Fibroblast of the aortic adventitia (primary cell): Measurements from ENCODE around the gene PAX7. TPM values are rescaled to one million over a fixed set of nuclear protein-coding genes. Genes with fewer than 3 reads are reported as not detected.

Experiments used
- DNase-seq: peaks from one replicate; pipeline ENCODE4 v3.0.0-alpha.2; 2010; ENCODE audit warnings: low read depth
- H3K4me3 ChIP-seq: 2 replicates; pipeline ENCODE4 v1.5.1; 2011; ENCODE audit warnings: low read depth, mild to moderate bottlenecking, control low read depth, low read length, moderate library complexity
- CTCF ChIP-seq: IDR thresholded peaks from 2 replicates; pipeline ENCODE4 v1.5.1; 2011; ENCODE audit warnings: mild to moderate bottlenecking, low read length, control low read depth, inconsistent platforms; ENCODE audit not compliant: insufficient read depth
- total RNA-seq: library from RNA; depleted of rRNA; stranded (reverse); fragments of >200 nt; gene quantifications from 2 replicates; pipeline ENCODE4 v1.2.3, GENCODE V29; 2012; ENCODE audit warnings: low replicate concordance

Gene PAX7
- total RNA-seq, 1 donor = not detected

GRCh38 chr1:18703041-18703621 lies 72.5 kb downstream of the PAX7 start:
- TF ChIP-seq CTCF = no peak
- no peak for DNase-seq

GRCh38 chr1:18705811-18706210 lies 75.2 kb downstream of the PAX7 start:
- no peak overlapping the region for H3K4me3 ChIP-seq
- no peak for DNase-seq

More at GRCh38 chr1:18703041-18703621, 72.5 kb downstream of the PAX7 start:
- no peak overlapping the region for H3K4me3 ChIP-seq

GRCh38 chr1:18707696-18708257 lies 77.1 kb downstream of the PAX7 start:
- no peak for TF ChIP-seq CTCF
- DNase-seq = no peak
- H3K4me3 ChIP-seq = no peak overlapping the region

More at GRCh38 chr1:18705811-18706210, 75.2 kb downstream of the PAX7 start:
- no peak for TF ChIP-seq CTCF

- no peak for DNase-seq
- H3K4me3 ChIP-seq = no peak overlapping the region
- no peak for TF ChIP-seq CTCF
These were observed 79.4 kb downstream of the PAX7 start for GRCh38 chr1:18710002-18710401.

GRCh38 chr1:18711003-18711402 lies 80.4 kb downstream of the PAX7 start:
- no peak for DNase-seq
- H3K4me3 ChIP-seq = no peak overlapping the region
- TF ChIP-seq CTCF = no peak

- TF ChIP-seq CTCF = no peak
- H3K4me3 ChIP-seq = no peak overlapping the region
- DNase-seq = no peak
These were observed 81.0 kb downstream of the PAX7 start for GRCh38 chr1:18711536-18712251.

GRCh38 chr1:18712252-18712600 lies 81.6 kb downstream of the PAX7 start:
- H3K4me3 ChIP-seq = no peak overlapping the region
- TF ChIP-seq CTCF = no peak
- DNase-seq = no peak
